HepG2 (cell line): ENCODE data around the gene BCAS1. TPM values are rescaled to one million over a fixed set of nuclear protein-coding genes. Genes with fewer than 3 reads are reported as not detected.
A peak's percentile ranks its signal among the peaks of the same experiment; 100 is the strongest.

Source experiments
- BRCA1 ChIP-seq: sonication (generic); formaldehyde crosslinking; IDR thresholded peaks from 2 replicates; pipeline ENCODE4 v1.4.0; 2020; ENCODE audit warnings: missing genetic modification reagents
- FOSL2 ChIP-seq: sonication (generic); formaldehyde crosslinking; IDR thresholded peaks from 2 replicates; pipeline ENCODE4 v1.4.0; 2020; ENCODE audit warnings: missing genetic modification reagents
- GFI1 ChIP-seq: sonication (generic); formaldehyde crosslinking; IDR thresholded peaks from 2 replicates; pipeline ENCODE4 v1.5.0; 2020; ENCODE audit warnings: missing genetic modification reagents, mild to moderate bottlenecking, borderline replicate concordance
- HNF4A ChIP-seq: sonication (generic); formaldehyde crosslinking; IDR thresholded peaks from 2 replicates; pipeline ENCODE4 v1.4.0; 2020; ENCODE audit warnings: missing genetic modification reagents
- HOXA3 ChIP-seq: sonication (generic); formaldehyde crosslinking; IDR thresholded peaks from 2 replicates; pipeline ENCODE4 v1.5.0; 2020; ENCODE audit warnings: missing genetic modification reagents
- MXD3 ChIP-seq: IDR thresholded peaks from 2 replicates; pipeline ENCODE4 v1.6.1; 2016; ENCODE audit warnings: mild to moderate bottlenecking, missing biosample characterization, missing genetic modification reagents
- NR2F6 ChIP-seq, 2 experiments: IDR thresholded peaks; 2 replicates each; pipeline ENCODE4 v1.6.1; 2016; ENCODE audit warnings: antibody characterized with exemption in 1 of 2, mild to moderate bottlenecking in 1 of 2
- PCBP2 ChIP-seq: fragments of 200-400 bp; formaldehyde crosslinking; optimal IDR thresholded peaks from 2 replicates; pipeline ENCODE3; 2018; ENCODE audit warnings: low read length, low read depth; ENCODE audit not compliant: poor library complexity, severe bottlenecking
- SALL1 ChIP-seq: sonication (generic); formaldehyde crosslinking; IDR thresholded peaks from 2 replicates; pipeline ENCODE4 v1.8.0; 2022; ENCODE audit warnings: mild to moderate bottlenecking, missing genetic modification reagents
- SKI ChIP-seq: fragments of 450-650 bp; IDR thresholded peaks from one replicate; pipeline ENCODE4 v1.6.1; 2018; ENCODE audit warnings: mild to moderate bottlenecking; ENCODE audit not compliant: partially characterized antibody
- SOX5 ChIP-seq: IDR thresholded peaks from 2 replicates; pipeline ENCODE4 v1.6.1; 2016; ENCODE audit warnings: borderline replicate concordance
- SPEN ChIP-seq: sonication (generic); formaldehyde crosslinking; IDR thresholded peaks from 2 replicates; pipeline ENCODE4 v1.5.1; 2020; ENCODE audit warnings: low read depth, mild to moderate bottlenecking, missing genetic modification reagents
- STAG1 ChIP-seq: sonication (generic); formaldehyde crosslinking; IDR thresholded peaks from 2 replicates; pipeline ENCODE4 v1.4.0; 2020; ENCODE audit warnings: missing genetic modification reagents
- TARDBP ChIP-seq: sonication (generic); formaldehyde crosslinking; IDR thresholded peaks from 2 replicates; pipeline ENCODE4 v1.8.0; 2022; ENCODE audit warnings: mild to moderate bottlenecking, missing genetic modification reagents
- TFE3 ChIP-seq: IDR thresholded peaks from 2 replicates; pipeline ENCODE4 v1.6.1; 2016
- THRA ChIP-seq: sonication (generic); formaldehyde crosslinking; IDR thresholded peaks from 2 replicates; pipeline ENCODE4 v1.4.0; 2020; ENCODE audit warnings: missing genetic modification reagents, borderline replicate concordance
- ZEB1 ChIP-seq: IDR thresholded peaks from 2 replicates; pipeline ENCODE4 v1.6.1; 2012; ENCODE audit warnings: mild to moderate bottlenecking, low read depth, inconsistent platforms; ENCODE audit not compliant: insufficient replicate concordance
- ZFP36L1 ChIP-seq: sonication (generic); formaldehyde crosslinking; IDR thresholded peaks from 2 replicates; pipeline ENCODE4 v1.8.0; 2022; ENCODE audit warnings: mild to moderate bottlenecking, missing genetic modification reagents, moderate library complexity
- ZMYM2 ChIP-seq: sonication (generic); formaldehyde crosslinking; IDR thresholded peaks from 2 replicates; pipeline ENCODE4 v1.8.0; 2022; ENCODE audit warnings: mild to moderate bottlenecking, missing genetic modification reagents
- ZMYM3 ChIP-seq: sonication (generic); formaldehyde crosslinking; IDR thresholded peaks from 2 replicates; pipeline ENCODE4 v1.5.1; 2020; ENCODE audit warnings: mild to moderate bottlenecking, missing genetic modification reagents
- ZNF354B ChIP-seq: sonication (generic); formaldehyde crosslinking; IDR thresholded peaks from 2 replicates; pipeline ENCODE4 v1.8.0; 2022; ENCODE audit warnings: mild to moderate bottlenecking, missing genetic modification reagents
- ZNF503 ChIP-seq: sonication (generic); formaldehyde crosslinking; IDR thresholded peaks from 2 replicates; pipeline ENCODE4 v1.4.0; 2020; ENCODE audit warnings: missing genetic modification reagents
- ZNF775 ChIP-seq: sonication (generic); formaldehyde crosslinking; IDR thresholded peaks from 2 replicates; pipeline ENCODE4 v1.4.0; 2020; ENCODE audit warnings: missing genetic modification reagents, mild to moderate bottlenecking, moderate library complexity, borderline replicate concordance
- ZNF790 ChIP-seq: sonication (generic); formaldehyde crosslinking; IDR thresholded peaks from 2 replicates; pipeline ENCODE4 v1.8.0; 2022; ENCODE audit warnings: missing genetic modification reagents, mild to moderate bottlenecking, borderline replicate concordance
- polyA plus RNA-seq, 8 experiments: library from polyadenylated mRNA; depleted of rRNA in 3 of 8; stranded (reverse) in 7 of 8; unstranded in 1 of 8; fragments of >200 nt; fragmentation: Illumina TruSeq in 4 of 8; extraction: Trizol in 4 of 8; gene quantifications; 2 replicates each; pipeline versions ENCODE4 v1.2.1 to v1.2.3, GENCODE V29; 2011 to 2016; ENCODE audit warnings: low read depth in 4 of 8, missing spikeins in 1 of 8, mixed read lengths in 1 of 8; ENCODE audit not compliant: insufficient read depth in 1 of 8
- total RNA-seq, 5 experiments: library from RNA; depleted of rRNA; stranded (reverse); fragments of >200 nt; fragmentation: Illumina TruSeq; extraction: Trizol; gene quantifications; 2 replicates each; pipeline ENCODE4 v1.2.3, GENCODE V29; 2016; ENCODE audit warnings: low read depth in 1 of 5

BCAS1 gene
- total and polyA plus RNA-seq, 2 of the 13 experiments (the other 11 are each of a cell fraction or from before 2014, with no cell fraction given): 0.55 to 0.91 TPM

- 0 out of 2 replicates have a peak, but pooled peaks have one; percentile 12 for TF ChIP-seq BRCA1 (CRISPR knock-in tag)
- no peak for TF ChIP-seq ZNF354B
- peak; percentile 65; the same call in 1 of the 2 replicates for TF ChIP-seq SOX5 (CRISPR knock-in tag)
- TF ChIP-seq NR2F6 (IDR thresholded peaks at IDR 0.05): peak; percentile 77
- TF ChIP-seq NR2F6 (CRISPR knock-in tag; IDR thresholded peaks at IDR 0.05): peak; percentile 41; the same call in 1 of the 2 replicates
- TF ChIP-seq TFE3 (CRISPR knock-in tag): 0 out of 2 replicates have a peak, but pooled peaks have one; percentile 54
- peak; percentile 51; the same call in 1 of the 2 replicates for TF ChIP-seq ZMYM2 (CRISPR knock-in tag)
- 0 out of 2 replicates have a peak, but pooled peaks have one; percentile 7 for TF ChIP-seq ZMYM3 (CRISPR knock-in tag)
- TF ChIP-seq HNF4A: peak; percentile 94
- TF ChIP-seq TARDBP (CRISPR knock-in tag): peak; percentile 28; the same call in 1 of the 2 replicates
- peak; percentile 44; the same call in 1 of the 2 replicates for TF ChIP-seq HOXA3 (CRISPR knock-in tag)
- TF ChIP-seq THRA (CRISPR knock-in tag): peak; percentile 41; the same call in 1 of the 2 replicates
- TF ChIP-seq ZFP36L1 (CRISPR knock-in tag): peak; percentile 34; the same call in 1 of the 2 replicates
- TF ChIP-seq ZNF775: 0 out of 2 replicates have a peak, but pooled peaks have one; percentile 3
- no peak for TF ChIP-seq MXD3
- peak; percentile 71 for TF ChIP-seq SKI
- no peak for TF ChIP-seq PCBP2
- TF ChIP-seq FOSL2 (CRISPR knock-in tag): peak; percentile 85
- TF ChIP-seq STAG1 (CRISPR knock-in tag): peak; percentile 21; the same call in 1 of the 2 replicates
- TF ChIP-seq ZNF503: peak; percentile 36; the same call in 1 of the 2 replicates
- TF ChIP-seq ZNF790 (CRISPR knock-in tag): no peak
- TF ChIP-seq SPEN: peak; percentile 52; the same call in 1 of the 2 replicates
- TF ChIP-seq SALL1 (CRISPR knock-in tag): peak; percentile 98
- peak; percentile 82 for TF ChIP-seq ZEB1
- peak; percentile 28; the same call in 1 of the 2 replicates for TF ChIP-seq GFI1 (CRISPR knock-in tag)
Measured at GRCh38 chr20:53954723-53955658, 115.4 kb downstream of the BCAS1 start (continued).
